SW 1271 (cell line): ENCODE measurements around the gene ERCC4.

ENCODE experiments used
- DNase-seq, 2 experiments: peaks; one replicate each; lab custom pipeline; 2025; lab: John Stamatoyannopoulos, UW

ERCC4 gene

DNA sequence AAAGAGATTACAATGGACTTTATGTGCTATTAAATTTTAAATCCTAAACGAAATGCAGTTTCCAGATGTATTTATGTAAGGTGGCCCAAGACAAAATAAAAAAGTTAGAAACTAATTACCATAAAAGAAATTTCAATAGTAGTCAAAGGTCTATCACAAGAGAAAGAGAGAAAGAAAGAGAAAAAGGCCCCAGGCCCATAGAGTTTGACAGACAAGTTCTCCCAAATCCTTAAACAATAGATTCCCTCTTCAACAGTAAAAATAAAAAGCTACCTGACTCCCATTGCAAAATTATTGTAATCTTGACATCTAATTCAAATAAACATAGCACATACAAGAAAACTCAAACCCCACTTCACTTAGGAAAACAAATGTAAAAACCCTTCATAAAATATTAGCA is 8.6 kb upstream of the ERCC4 start:
- no peak for DNase-seq

DNA sequence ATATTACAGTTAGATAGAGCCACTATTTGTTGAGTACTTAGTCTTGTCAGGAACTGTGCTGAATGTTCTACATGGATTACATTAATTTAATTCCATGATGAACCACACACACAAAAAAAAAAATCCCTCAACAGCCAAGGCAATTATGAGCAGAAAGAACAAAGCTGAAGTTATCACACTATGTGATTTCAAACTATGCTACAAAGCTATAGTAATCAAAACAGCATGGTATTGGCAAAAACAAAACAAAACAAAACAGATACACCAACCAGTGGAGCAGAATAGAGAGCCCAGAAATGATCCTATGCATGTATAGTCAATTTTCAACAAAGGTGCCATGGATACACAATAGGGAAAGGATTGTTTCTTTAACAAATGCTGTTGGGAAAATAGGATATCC is 8.1 kb upstream of the ERCC4 start:
- no peak for DNase-seq

DNA sequence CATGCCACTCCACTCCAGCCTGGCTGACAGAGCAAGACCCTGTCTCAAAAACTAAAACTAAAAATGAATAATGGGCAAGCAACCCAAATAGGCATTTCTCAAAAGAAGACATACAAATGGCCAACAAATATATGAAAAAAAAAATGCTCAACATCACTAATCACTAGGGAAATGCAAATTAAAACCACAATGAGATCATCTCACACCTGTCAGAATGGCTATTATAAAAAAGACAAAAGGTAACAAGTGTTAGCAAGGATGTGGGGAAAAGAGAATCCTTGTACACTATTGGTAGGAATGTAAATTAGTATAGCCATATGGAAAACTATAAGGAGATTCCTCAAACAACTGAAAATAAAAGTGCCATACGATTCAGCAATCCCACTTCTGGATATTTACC is 7.1 kb upstream of the ERCC4 start:
- no peak for DNase-seq

DNA sequence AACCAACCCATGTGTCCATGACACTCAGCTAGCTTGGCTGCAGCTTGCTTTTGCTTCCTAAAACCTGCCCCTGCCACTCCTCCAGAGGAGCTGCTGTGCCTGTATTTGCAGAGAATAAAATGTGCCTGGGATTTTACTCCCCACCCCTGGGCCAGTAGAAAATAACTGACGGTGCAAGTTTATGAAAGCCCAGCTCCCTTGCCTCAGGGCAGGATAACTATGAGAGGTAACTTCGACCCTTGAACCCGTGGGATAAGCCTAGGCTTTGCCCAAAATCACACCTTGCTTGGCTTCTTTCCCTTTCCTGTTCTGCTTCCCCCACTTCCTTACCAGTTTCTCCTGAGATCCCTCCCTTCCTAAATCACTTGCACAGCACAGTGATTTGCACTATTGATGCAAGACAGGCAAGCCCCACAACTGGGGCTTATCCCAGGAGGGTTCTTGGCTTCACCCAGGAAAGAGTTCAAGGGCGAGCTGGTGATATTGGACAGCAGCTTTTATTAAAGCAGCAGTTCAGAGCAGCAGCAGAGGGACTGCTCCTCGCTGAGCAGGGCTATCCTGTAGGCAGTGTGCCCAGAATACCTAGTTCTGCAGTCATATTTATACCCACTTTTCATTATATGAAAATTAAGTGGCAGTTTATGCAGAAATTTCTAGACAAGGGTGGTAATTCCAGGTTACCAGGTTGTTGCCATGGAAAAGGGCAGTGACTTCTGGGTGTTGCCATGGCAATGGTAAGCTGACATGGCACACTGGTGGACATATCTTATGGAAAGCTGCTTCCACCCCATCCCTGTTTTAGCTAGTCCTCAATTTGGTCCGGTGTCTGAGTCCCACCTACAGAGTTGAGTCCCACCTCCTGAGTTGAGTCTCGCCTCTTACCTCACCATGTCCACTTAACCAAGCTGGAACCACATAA is 6.3 kb upstream of the ERCC4 start:
- DNase-seq, result no peak

DNA sequence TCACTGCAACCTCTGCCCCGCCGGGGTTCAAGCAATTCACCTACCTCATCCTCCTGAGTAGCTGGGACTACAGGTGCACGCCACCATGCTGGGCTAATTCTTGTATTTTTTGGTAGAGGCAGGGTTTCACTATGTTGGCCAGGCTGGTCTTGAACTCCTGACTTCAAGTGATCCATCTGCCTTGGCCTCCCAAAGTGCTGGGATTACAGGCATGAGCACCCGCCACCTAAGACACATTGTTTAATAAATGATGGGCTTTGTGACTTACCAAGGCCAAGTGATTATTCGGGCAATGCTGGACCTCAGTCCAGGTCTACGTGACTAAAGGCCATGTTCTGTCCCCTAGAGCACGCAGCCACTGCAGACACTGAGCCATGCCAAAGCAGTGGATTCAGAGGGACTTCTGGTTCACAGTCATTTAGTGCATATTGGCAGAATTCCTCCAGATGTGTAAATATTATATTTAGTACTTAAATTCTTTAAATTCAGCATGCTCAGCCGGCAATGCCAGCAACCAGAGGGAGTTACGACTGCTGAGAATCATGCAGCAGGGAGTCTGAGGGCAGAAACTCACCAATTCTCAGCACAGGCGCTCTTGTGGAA is 4.8 kb upstream of the ERCC4 start:
- DNase-seq, result no peak

DNA sequence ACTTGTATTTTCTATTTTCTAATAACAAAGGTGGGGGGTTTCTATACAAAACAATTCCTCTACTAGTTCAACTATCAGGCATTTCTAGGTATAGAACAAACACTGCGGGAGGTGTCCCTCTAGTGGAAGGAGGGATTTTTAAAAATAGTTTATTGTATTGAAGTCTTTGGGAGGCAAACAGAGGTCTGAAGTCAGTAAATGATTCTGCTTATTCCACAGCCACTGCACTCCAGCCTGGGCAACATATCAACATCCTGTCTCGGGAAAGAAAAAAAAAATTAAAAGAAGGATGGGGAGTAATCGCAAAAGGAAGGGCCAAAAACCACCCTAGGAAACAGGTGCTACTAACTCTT is 648 bp upstream of the ERCC4 start:
- peak in 1 of 2 experiments; percentile 69 for DNase-seq

DNA sequence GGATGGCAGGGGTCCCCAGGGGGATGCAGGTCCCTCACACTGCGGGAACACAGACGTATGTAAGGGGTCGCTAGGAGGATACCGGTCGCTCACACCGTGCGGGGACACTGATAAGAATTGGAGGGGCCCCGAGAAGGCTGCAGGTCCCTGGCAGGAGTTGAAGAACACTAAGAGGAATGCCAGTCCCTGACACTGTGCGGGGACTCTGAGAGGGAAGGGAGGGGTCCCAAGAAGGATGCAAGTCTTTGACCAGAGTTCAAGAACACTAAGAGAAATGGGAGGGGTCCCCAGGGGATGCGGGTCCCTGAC is 510 bp downstream of the ERCC4 start:
- no peak for DNase-seq

DNA sequence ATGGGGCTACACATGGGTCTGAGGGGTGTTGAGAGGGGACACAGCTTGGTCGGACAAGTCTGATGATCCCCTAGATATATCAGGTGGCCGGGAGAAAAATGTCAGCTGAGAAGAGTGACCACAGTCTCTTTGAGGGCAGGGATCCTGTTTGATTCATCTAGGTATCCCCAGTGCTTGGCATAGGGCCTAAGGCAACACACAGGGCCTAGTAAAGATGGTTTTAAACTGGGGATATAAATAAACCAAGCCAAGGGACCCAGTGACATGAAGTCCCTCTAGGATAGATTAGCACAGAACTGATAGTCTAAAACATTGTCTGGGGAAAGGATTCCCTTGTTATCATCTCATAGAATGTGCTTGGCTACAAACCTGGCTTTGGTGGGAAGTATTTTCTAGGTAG is 1.4 kb downstream of the ERCC4 start:
- no peak for DNase-seq

DNA sequence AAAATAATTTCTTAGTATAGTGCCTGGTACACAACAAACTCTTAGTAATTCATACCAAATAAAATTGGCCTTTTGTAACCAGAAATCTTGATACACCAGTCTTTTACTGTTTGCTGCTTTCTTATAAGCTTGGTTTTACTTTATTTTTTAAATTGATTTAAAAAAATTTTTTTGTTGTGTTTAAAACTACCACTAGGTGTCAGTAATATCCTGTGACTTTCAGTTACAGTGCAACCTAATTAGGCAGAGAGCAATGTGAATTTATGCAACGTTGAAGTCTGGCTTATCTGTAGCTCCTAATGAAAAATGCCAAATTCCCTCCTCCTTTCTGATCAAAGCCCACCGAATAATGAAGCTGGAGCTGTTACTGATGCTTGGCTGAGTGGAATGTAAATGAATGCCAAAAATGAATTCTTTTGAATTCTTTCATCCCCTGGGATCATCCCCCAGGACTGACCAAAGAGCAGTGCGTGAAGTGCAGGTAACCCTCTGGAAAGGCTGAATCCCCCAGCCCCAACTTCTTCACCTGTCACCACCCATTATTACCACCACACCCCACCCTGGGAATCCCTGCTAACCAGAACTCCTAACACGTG is 3.8 kb downstream of the ERCC4 start:
- DNase-seq, result peak in 1 of 2 experiments; percentile 29

DNA sequence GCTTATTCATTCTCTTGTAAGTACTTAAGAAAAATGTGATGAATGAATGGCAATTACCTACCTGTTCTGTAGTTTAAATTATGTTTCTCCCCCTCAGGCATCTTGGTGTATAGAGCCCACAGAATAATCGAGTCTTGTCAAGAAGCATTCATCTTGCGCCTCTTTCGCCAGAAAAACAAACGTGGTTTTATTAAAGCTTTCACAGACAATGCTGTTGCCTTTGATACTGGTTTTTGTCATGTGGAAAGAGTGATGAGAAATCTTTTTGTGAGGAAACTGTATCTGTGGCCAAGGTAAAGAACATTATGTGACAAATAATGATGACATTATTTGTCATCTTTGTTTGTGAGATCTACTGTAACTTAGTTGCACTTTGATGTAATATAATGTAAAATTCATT is 6.5 kb downstream of the ERCC4 start:
- DNase-seq, result no peak

DNA sequence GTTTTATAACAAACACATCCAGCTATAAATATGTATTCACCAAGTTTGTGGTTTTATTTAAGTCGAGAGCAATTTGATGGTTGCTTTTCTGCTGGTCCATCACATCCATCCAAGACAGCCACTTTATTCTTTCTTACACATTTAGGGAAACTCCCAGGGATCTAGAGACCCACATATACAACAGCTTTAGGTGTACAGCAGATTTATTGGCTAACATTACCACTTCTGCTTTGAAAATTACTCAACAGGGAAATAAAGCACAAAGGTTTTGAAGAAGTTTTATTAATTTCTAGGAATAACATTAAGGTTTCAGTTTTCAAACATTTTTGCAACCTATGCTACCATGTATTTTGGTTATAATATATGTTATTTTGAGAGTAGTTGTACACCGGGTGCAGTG is 6.9 kb downstream of the ERCC4 start:
- no peak for DNase-seq

DNA sequence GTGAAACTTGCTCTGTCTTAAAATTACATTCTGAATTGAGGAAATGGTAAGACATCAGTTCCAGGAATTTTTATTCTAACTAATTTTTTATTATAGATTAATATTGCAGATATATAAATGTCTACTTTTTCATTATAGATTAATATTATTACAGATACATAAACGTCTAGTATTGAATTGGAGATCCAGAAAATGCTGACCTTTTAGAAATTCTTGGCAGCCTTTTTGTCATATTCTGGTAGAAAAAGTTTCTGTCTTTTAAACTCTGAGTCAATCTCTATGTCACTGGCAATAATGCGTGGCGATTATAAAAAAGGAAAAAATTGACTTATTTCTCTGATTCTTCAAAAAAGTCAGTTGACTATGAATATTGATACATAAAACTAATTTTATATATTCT is 8.7 kb downstream of the ERCC4 start:
- no peak for DNase-seq

DNA sequence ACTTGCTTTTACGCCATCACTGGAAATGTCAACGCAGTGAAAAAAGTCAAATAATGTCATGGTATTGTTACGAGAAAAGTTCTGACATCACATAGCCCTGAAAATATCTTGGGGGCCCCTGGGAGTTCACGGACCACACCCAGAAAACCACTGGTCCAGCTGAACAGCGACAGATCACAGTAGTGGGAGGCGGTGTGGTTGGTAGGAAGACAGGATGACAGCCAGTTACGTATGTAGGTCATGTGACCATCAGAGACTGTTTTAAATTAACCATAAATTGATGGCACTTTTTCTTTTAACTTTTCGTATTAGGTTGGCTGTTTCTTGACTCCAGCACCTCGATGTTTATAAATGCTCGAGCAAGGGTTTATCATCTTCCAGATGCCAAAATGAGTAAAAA is 11.9 kb downstream of the ERCC4 start:
- DNase-seq, result no peak

DNA sequence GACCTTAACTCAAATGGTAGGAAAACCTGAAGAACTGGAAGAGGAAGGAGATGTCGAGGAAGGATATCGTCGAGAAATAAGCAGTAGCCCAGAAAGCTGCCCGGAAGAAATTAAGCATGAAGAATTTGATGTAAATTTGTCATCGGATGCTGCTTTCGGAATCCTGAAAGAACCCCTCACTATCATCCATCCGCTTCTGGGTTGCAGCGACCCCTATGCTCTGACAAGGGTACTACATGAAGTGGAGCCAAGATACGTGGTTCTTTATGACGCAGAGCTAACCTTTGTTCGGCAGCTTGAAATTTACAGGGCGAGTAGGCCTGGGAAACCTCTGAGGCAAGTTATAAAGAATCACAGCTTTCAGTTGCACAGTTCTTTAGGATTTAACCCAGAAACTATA is 15.5 kb downstream of the ERCC4 start:
- DNase-seq, result no peak

DNA sequence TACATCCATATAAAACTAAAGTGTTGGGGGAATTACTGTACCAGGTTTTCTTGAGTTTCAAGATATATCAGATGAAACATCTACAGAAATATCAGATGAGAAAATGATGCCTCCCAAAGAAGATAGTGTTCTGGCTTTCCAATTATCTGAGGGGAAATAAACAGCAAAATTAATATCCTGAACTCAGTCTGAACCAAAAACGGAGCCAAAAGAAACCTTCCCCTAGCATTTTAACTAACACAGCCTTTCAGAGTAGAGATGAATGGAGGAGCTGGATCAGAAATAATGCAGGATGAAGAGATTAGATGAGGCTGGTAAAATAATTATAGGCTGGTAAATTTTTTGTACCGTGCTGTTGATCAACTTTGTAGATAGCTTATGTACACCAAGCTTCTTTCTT is 16.2 kb downstream of the ERCC4 start:
- DNase-seq, result no peak

DNA sequence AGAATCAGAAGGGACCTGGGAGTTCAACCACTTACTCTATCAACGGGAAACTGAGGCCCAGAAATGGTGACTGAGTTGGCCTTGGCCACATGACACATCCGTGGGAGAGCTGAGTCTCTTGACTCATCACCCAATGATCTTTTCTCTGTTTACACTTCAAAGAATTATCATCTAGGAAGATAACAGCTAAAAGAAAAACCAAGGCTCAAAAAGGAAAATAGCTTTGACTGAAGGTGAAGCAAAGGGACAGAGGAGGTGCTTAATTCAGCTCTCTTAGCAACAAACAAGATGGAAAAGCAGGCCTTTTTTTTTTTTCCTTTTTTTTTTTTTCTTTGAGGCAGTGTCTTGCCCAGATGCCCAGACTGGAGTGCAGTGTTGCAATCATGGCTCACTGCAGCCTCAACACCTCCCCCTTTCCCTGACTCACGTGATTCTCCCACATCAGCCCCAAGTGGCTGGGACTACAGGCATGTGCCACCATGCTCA is 16.7 kb downstream of the ERCC4 start:
- DNase-seq, result no peak

DNA sequence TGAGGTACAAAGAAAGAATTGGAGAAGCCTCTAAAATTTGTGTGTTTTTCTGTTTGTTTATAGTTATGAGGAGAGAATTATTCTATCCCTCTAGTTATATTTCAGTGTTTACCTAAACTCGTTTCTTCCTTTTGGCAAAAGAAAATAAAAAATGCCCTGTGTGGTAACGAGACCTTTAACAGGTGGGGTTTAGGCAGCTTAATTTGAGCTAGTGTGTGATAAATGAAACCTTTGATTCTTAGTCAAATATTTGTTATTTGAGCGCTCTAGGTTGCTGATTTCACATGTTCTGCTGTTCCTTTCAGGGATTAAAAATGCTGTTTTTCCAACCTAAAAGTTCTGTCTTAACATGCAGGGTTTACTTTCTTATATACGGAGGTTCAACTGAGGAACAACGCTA is 17.5 kb downstream of the ERCC4 start:
- DNase-seq, result no peak

DNA sequence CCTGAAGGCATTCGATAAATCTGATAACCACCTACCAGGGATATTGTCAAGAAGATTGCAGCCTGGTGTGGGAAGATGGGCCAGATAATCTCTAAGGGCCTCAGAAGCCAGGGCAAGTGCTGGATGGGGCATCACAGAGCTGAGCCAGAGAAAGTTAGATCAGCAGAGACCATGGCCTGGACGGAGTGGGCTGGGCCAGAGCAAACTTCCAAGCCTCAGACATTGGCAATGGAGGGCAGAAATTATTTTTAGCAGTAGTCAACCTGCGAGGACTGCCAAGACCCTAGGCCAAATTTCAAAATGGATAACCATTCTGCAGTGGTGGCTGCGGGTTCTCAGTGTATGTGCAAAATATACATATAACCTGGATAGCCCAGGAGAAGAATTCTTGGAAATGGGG is 18.5 kb downstream of the ERCC4 start:
- DNase-seq, result no peak

DNA sequence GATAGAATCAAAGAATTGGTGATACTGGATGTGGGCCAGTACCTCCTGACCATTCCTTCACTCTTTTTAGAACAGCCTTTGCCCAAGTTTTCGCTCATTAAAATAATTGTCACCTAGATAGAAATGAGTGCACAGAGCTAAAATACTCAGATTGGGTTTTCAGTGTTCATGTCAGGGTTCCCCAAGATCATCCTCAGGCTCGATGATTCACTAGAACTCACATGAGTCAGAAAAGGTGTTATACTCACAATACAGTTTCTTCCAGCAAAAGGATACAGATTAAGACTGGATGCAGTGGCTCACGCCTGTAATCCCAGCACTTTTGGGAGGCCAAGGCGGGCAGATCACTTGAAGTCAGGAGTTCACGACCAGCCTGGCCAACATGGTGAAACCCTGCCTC is 19.9 kb downstream of the ERCC4 start:
- no peak for DNase-seq

DNA sequence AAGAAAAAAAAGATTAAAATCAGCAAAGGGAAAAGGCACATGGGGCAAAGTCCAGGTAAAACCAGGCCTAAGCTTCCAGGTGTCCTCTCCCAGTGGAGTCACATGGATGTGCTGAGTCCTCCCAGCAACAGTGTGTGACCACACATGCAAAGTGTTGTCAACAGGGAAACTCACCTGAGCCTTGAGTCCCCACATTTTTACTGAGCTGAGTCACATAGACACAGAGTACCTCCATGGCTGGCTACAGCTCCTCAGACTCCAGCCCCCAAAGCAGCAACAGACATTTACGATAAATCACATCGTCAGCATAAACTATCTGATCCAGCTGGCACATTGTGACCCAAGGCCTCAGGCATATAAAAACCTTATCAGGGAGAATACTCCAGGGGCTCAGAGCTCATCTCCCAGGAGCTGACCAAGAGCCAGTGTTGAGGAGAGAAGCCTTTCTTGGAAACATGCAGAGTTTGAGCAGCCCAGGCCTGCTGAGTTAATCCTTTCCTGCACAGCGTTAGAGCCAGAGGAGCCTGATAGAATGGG is 20.5 kb downstream of the ERCC4 start:
- DNase-seq, result no peak

DNA sequence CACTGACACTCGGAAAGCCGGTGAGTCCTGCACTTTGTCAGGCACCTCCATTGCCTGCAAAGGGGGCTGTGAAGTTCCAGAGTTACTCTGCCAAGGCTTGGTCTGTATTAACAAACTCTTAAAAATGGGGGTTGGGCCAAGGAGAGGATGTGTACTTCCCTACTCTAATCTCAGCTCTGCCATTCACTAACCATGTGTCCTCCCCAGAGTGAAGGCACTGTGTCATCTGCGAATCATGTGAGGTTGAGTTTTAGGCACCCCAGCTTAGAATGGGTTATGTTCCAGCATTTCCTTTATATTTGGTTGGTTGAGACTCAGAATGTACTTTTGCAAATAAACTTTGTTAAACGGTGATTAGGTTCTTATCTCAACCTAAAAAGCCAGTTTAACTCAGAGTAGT is 24.9 kb downstream of the ERCC4 start:
- DNase-seq, result no peak

DNA sequence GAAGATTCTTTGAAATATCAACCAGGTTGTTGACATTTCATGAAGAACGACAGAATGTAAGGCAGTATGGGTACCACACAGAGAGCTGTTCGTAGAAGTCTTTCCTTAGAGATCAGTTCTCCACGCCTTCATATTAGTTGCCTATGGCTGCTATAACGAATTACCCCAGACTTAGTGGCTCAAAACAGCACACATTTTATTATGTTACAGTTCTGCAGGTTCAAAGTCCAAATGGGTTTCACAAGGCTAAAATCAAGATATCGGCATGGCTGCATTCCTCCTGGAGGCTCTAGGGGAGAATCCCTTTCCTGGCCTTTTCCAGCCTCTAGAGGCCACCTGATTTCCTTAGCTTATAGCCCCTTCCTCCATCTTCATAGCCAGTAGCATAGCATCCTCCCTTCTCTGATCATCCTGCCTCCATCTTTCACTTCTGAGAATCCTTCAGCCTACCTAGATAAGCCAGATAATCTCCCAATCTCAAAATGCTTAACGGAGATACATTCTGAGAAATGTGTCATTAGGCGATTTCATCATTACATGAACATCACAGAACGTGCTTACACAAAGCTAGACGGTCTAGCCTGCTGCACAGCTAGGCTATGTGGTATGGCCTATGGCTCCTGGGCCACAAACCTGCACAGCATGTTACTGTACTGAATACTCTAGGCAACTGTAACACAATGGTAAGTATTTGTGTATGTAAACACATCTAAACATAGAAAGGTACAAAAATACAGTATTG is 26.0 kb downstream of the ERCC4 start:
- DNase-seq, result no peak

DNA sequence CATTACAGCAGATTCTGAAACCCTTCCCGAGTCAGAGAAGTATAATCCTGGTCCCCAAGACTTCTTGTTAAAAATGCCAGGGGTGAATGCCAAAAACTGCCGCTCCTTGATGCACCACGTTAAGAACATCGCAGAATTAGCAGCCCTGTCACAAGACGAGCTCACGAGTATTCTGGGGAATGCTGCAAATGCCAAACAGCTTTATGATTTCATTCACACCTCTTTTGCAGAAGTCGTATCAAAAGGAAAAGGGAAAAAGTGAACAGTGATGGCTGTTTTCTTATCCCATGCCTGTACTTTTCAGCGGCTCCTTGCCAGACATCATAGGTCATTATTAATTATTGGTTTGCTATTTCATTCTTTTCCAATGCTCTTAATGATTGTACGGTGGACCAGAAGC is 28.1 kb downstream of the ERCC4 start:
- DNase-seq, result no peak
